ENCODE results near the gene DGCR8.
A peak's percentile ranks its signal among the peaks of the same experiment; 100 is the strongest.

The DGCR8 gene

GRCh38 chr22:20130319-20130718 lies 50.3 kb downstream of the DGCR8 start:
- TF ChIP-seq POLR2AphosphoS5 (IDR thresholded peaks at IDR 0.05; ENCODE audit: borderline replicate concordance, low read depth, low read length) (no peak), FOXP2 (optimal IDR thresholded peaks at IDR 0.05; ENCODE audit: control extremely low read depth, extremely low read length, insufficient read depth) (no peak), EZH2 (IDR thresholded peaks at IDR 0.05) (no peak)
- H3K4me3 ChIP-seq = no peak overlapping the region; the same call in 1 of the 2 replicates
- DNase-seq (ENCODE audit: low read depth, low spot score) = no peak
- no peaks in the 10 kb centered on the region for H3K9me3 ChIP-seq (ENCODE audit: low read depth, low read length)
- H3K36me3 ChIP-seq (ENCODE audit: insufficient read depth, low read length) = peaks cover 28% of the 10 kb centered on the region; the same call in 1 of the 2 replicates
- no peak overlapping the region for H3K27ac ChIP-seq
- no peak overlapping the region for H3K9ac ChIP-seq (ENCODE audit: insufficient read length)

GRCh38 chr22:20130731-20131596 lies 50.9 kb downstream of the DGCR8 start:
- H3K27ac ChIP-seq = no peak overlapping the region
- DNase-seq (ENCODE audit: low read depth, low spot score) = no peak
- H3K9ac ChIP-seq (ENCODE audit: insufficient read length) = peak overlapping the region; percentile 72
- H3K36me3 ChIP-seq (ENCODE audit: insufficient read depth, low read length) = peaks cover 22% of the 10 kb centered on the region; the same call in 1 of the 2 replicates
- no peak; the same call in 1 of the 2 replicates for TF ChIP-seq POLR2AphosphoS5 (IDR thresholded peaks at IDR 0.05; ENCODE audit: borderline replicate concordance, low read depth, low read length)
- no peak for TF ChIP-seq EZH2 (IDR thresholded peaks at IDR 0.05)
- no peak for TF ChIP-seq FOXP2 (optimal IDR thresholded peaks at IDR 0.05; ENCODE audit: control extremely low read depth, extremely low read length, insufficient read depth)
- no peaks in the 10 kb centered on the region for H3K9me3 ChIP-seq (ENCODE audit: low read depth, low read length)
- H3K4me3 ChIP-seq = peak overlapping the region; percentile 83

- DNase-seq (ENCODE audit: low read depth, low spot score) = no peak
- H3K4me3 ChIP-seq = peak within 1 kb of the TSS; percentile 83
- TF ChIP-seq POLR2AphosphoS5 (IDR thresholded peaks at IDR 0.05; ENCODE audit: borderline replicate concordance, low read depth, low read length) (no peak), FOXP2 (optimal IDR thresholded peaks at IDR 0.05; ENCODE audit: control extremely low read depth, extremely low read length, insufficient read depth) (no peak), EZH2 (IDR thresholded peaks at IDR 0.05) (no peak)
- H3K27ac ChIP-seq = no peak within 1 kb of the TSS
- peak within 1 kb of the TSS; percentile 72 for H3K9ac ChIP-seq (ENCODE audit: insufficient read length)
- H3K36me3 ChIP-seq (ENCODE audit: insufficient read depth, low read length) = peaks cover 16% of the 10 kb centered on the region; the same call in 1 of the 2 replicates
- no peaks in the 10 kb centered on the region for H3K9me3 ChIP-seq (ENCODE audit: low read depth, low read length)
Observed at GRCh38 chr22:20131597-20131858, 51.5 kb downstream of the DGCR8 start, which contains the start of gene ZDHHC8. ZDHHC8 (plus strand) TSS chr22:20131804; CDS start chr22:20131948, 144 bp downstream.

GRCh38 chr22:20131859-20132685 lies 52.0 kb downstream of the DGCR8 start:
- TF ChIP-seq POLR2AphosphoS5 (IDR thresholded peaks at IDR 0.05; ENCODE audit: borderline replicate concordance, low read depth, low read length) (no peak), FOXP2 (optimal IDR thresholded peaks at IDR 0.05; ENCODE audit: control extremely low read depth, extremely low read length, insufficient read depth) (no peak), EZH2 (IDR thresholded peaks at IDR 0.05) (no peak)
- Histone ChIP-seq H3K4me3 (peak overlapping the region; percentile 76), H3K9me3 (ENCODE audit: low read depth, low read length) (no peaks in the 10 kb centered on the region), H3K27ac (no peak overlapping the region), H3K36me3 (ENCODE audit: insufficient read depth, low read length) (peaks cover 10% of the 10 kb centered on the region; the same call in 1 of the 2 replicates), H3K9ac (ENCODE audit: insufficient read length) (peak overlapping the region; percentile 57)
- DNase-seq (ENCODE audit: low read depth, low spot score) = no peak

GRCh38 chr22:20132686-20133246 lies 52.7 kb downstream of the DGCR8 start:
- DNase-seq (ENCODE audit: low read depth, low spot score) = no peak
- 0 out of 2 replicates have a peak, but pooled peaks cover 4% of the 10 kb centered on the region for H3K36me3 ChIP-seq (ENCODE audit: insufficient read depth, low read length)
- H3K27ac ChIP-seq = no peak overlapping the region
- peak overlapping the region; percentile 76 for H3K4me3 ChIP-seq
- TF ChIP-seq FOXP2 (optimal IDR thresholded peaks at IDR 0.05; ENCODE audit: control extremely low read depth, extremely low read length, insufficient read depth) (no peak), EZH2 (IDR thresholded peaks at IDR 0.05) (no peak), POLR2AphosphoS5 (IDR thresholded peaks at IDR 0.05; ENCODE audit: borderline replicate concordance, low read depth, low read length) (no peak)
- peak overlapping the region; percentile 57 for H3K9ac ChIP-seq (ENCODE audit: insufficient read length)
- no peaks in the 10 kb centered on the region for H3K9me3 ChIP-seq (ENCODE audit: low read depth, low read length)

GRCh38 chr22:20133930-20134549 lies 54.0 kb downstream of the DGCR8 start:
- DNase-seq (ENCODE audit: low read depth, low spot score) = no peak
- no peaks in the 10 kb centered on the region for H3K36me3 ChIP-seq (ENCODE audit: insufficient read depth, low read length)
- H3K4me3 ChIP-seq = no peak overlapping the region
- TF ChIP-seq POLR2AphosphoS5 (IDR thresholded peaks at IDR 0.05; ENCODE audit: borderline replicate concordance, low read depth, low read length) = no peak
- TF ChIP-seq FOXP2 (optimal IDR thresholded peaks at IDR 0.05; ENCODE audit: control extremely low read depth, extremely low read length, insufficient read depth) = no peak
- no peak for TF ChIP-seq EZH2 (IDR thresholded peaks at IDR 0.05)
- no peak overlapping the region for H3K27ac ChIP-seq
- no peak overlapping the region for H3K9ac ChIP-seq (ENCODE audit: insufficient read length)
- no peaks in the 10 kb centered on the region for H3K9me3 ChIP-seq (ENCODE audit: low read depth, low read length)

GRCh38 chr22:20135265-20135664 lies 55.2 kb downstream of the DGCR8 start:
- Histone ChIP-seq H3K27ac (no peak overlapping the region), H3K4me3 (no peak overlapping the region), H3K36me3 (ENCODE audit: insufficient read depth, low read length) (no peaks in the 10 kb centered on the region), H3K9me3 (ENCODE audit: low read depth, low read length) (no peaks in the 10 kb centered on the region), H3K9ac (ENCODE audit: insufficient read length) (no peak overlapping the region)
- no peak for DNase-seq (ENCODE audit: low read depth, low spot score)
- TF ChIP-seq FOXP2 (optimal IDR thresholded peaks at IDR 0.05; ENCODE audit: control extremely low read depth, extremely low read length, insufficient read depth) (no peak), POLR2AphosphoS5 (IDR thresholded peaks at IDR 0.05; ENCODE audit: borderline replicate concordance, low read depth, low read length) (no peak), EZH2 (IDR thresholded peaks at IDR 0.05) (no peak)
